Activated gamma-delta T cell treated with anti-CD3 and anti-CD28 coated beads, Interleukin-2, amount 50 U/mL, for 16 hours (primary cell): ENCODE data around the gene DHX8.

Experiments
- DNase-seq: peaks from one replicate; pipeline ENCODE4 v3.0.0-alpha.2; 2020; ENCODE audit warnings: low read depth

Gene DHX8

DNA sequence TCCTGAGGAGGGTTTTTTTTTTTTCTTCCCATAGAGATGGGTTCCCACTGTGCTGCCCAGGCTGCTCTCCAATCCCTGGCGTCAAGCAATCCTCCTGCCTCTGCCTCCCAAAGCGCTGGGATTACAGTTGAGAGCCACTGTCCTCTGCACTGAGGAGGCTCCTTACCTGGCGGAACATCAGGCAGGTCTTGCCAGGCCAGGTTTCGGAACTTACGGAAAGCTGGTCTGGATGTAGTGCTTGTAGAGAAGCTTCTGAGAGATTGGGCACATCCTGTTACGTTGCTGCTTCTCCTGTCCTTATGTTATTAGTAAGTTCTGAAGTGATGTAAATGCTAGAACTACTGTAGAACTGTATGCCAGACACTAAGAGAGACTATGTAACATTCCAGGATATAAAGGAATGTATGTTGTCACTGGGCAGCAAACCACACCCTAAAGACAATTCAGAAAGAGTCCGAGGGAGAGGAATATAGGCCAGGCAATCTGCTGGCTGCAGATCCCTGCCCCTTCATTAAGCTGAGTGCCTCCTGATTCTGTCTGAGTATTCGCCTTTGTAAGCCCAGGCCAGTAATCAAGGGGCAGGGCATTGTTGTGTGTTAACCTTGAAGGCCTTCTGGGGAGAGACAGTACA, 41.3 kb downstream of the DHX8 start:
- DNase-seq: no peak

DNA sequence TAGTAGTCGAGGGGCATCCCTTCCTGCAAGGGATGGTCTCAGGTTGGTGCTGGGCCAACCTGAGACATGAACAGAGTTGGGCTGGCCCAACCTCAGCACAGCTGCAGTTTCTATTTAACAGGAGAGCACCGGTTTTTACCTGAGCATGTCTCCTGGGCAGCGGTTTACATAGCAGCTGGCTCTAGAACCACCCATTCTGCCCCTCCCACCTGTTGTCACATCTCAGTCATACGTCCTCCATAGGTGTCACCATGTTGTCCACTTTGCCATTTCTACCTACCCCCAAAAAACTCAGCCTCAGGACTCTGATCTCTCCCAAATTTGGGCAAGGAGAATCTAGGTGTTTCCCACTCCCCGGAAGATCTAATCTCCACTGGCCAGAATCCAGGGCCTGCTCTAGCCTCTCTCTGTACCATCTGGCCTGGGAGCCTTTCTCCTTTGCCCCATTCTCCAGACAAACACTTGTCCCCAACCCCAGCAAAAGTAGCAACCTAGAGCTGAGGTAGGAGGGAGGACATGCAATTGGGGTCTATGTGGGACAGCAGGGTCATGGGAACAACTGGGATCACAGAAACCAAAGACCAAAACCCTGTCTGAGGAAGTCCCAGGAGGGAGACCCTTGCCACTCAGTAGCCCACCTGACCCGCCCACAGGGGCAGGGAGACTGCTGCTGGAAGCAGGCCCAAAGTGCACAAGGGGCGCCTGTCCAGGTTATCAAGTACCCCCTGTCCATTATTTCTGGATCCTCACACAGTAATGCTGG, 43.3 kb downstream of the DHX8 start:
- no peak for DNase-seq

DNA sequence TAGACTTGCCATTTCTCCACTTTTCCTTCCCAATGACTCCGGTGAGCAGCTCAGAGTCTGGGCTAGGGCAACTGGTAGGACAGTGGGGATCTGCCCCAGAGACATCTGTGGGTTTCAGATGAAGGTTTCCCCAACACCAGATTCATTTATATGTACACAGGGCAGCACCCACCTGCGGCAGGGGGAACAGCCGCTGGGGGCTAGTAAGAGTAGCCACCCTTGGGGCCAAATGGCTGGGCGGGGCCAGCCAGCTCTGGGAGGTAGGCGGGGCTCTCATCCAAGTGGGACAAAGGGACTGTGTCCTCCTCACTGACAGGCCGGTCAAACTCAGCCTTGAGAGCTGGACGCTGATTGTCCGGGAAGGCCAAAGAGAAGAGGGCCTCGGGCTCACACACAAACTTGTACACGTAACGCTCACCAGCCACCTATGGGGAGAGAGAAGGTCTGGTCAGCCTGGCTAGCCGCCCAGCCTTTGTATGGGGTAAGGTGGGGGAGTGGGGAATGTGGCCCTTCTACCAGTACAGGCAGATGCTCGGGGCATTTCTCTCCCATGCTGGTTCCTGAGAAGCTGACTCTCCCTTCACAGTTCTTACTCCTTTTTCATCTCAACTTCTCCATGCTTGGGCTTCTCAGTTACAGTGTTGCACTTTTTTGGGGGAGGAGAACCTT, 44.7 kb downstream of the DHX8 start:
- DNase-seq: no peak

DNA sequence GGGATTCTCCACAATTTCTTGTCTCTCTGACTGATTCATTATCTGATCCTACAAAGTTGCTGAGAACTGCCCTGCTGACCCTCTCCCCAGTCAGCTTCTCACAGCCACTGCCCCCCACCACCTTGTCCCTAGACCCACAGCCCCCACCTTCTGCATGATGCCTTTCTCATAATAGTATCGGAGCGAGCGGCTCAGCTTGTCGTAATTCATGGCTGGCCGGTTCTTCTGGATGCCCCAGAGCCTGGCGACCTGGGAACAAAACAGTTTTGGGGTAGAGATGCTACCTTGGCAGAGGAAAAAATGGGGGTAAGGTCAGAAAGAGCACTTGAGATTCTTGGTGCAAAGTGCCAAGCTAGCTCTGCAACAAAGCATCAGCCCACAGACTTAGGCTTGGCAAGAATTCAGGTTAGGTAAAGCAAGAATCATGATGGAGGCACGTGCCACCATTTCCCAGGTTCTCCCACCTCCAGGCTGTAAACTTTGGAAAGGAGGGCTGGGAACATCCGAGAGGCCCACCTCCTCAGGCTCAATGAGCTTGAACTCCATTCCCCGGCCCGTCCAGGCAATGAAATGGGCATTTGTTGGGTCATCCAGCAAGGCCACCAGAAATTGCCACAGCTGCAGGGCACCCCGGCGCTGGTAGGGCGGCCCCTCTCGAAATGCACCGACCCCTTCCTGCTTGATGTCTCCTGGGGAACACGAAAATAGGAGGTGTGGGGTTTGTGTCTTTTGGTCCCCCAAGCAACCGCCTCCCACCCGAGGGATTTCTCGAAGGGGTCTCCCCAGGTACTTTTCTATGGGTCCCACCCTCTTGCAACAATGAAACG, 45.4 kb downstream of the DHX8 start:
- no peak for DNase-seq

DNA sequence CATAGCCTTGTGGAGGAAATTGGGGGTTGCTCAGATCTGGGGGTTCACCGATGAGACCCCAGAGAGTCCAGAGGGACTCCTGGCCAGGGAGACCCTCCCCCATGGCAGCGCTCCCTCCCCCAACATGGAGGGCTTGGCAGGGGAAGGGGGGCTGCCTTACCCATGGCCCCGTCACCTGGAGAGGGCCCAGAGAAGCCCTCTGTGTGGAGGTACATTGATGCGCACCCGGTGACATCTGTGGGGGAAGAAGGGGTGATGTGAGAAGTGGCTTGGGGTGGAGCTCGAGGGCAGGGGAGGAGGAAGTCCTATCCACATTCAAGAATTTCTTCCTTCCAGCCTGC, 46.1 kb downstream of the DHX8 start:
- DNase-seq: no peak

DNA sequence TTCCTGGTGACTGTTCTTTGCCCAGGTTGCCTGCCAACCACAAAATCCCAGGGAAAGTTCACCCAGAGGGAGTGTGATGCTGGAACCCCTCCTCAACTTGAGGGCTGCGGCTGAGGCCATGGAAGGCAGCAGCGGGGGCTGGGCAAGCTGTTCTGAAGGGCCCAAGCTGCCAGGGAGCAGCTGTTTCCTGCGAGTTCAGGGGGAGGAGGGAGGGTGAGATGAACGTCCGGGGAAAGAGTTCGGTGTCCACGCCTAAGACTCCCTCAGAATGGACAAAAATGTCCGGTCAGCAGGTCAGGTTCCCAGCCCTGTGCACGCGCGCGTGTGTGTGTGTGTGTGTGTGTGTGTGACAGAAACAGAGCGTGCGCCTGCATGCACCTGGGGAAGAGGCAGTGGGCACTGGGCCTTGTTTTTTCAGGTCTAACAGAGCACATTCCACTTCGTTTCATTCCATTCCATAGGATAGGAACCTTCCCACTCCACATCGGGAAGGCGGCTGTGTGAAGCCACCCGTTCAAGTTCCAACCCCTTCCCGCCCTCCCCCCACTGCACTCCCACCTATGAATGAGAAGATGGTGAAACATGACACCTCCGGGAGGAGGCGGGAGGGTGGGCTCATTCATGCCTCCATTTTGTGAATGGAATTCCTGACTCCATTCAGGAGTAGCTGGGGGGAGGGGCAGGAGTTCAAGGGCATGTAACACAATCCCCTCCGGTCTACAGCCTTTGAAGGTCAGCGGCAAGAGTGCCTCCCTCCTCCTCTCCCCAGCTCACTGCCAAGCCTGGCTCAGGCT, 46.7 kb downstream of the DHX8 start:
- DNase-seq: no peak

DNA sequence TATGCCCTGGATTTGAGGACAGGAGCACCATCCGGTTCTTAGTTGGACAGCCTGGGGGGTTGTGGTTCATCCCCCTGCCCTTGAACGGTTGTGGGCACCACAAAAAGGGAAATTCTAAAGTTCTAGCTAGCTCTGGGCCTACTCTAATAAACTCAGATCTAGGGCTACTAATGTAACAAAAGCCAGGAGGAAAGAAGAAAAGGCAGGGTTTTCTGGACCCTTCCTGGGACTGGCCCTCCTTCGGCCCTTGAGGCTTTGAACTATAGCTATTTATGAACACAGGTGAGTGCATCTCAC, 47.3 kb downstream of the DHX8 start:
- DNase-seq: no peak

DNA sequence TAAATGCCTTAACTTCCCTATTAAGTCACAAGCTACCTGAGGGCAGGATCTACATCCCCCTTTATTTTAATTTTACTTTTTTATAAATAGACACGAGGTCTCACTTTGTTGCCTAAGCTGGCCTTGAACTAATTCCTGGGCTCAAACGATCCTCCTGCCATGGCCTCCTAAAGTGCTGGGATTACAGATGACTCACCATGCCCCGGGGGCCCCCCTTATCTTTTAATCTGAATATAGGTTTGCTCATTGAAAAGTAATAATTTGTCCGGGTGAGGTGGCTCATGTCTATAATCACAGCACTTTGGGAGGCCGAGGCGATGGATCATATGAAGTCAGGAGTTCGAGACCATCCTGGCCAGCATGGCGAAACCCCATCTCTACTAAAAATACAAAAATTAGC, 48.2 kb downstream of the DHX8 start:
- no peak for DNase-seq

DNA sequence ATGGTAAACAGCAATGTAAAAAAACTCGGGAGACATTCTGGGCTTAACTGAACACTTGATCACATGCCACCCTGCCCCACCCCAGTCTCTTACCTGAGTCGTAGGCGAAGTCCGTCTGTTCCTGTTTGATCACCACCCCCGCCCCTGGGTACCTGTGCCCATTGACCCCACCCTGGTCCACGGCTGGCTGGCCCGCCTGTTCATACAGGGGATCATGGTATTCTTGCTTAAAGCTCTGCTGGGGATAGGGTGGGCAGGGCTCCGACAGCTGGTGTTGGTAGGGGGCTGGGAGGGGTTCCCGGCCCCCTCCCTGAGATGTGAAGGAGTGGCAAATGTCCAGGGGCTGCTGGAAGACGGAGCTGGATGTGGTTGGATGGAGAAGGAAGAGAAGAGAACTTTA, 48.8 kb downstream of the DHX8 start:
- no peak for DNase-seq

DNA sequence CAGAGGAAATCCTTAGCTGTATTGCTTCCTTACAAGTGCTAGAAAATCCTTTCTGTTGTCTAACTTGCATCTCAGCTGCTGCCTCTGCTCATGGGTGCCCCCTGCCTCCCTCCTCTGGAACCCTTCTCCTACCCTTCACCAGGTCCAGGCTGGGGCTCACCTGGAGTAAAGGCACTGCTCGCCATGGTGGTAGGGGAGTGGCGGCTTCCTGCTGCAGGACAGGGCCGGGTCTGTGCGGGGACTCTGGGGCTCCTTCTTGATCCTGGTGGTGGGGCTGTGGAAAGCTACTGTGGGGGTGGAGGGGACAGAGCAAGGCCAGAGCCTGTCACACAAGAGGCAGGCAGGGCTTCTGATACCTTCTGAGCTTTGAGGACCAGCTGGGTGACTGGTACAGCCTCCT, 49.9 kb downstream of the DHX8 start:
- no peak for DNase-seq

DNA sequence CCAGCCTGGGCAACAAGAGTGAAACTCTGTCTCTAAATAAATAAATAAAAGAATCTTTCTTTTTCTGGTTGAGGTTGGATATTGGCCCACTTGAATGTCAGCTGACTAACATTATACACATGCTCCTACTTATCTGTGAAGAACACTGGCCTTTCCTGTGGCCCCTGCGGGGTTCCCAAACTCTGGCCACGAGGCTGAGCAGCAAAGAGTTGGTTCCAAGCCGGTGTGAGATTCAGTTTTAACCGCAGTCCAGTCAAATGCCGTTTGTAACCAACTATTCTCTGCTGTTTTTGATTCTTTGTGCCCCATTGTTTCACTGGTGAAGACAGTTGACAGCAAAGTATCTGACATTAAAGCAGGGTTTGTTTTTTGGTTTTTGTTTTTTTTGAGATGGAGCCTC, 51.1 kb downstream of the DHX8 start:
- no peak for DNase-seq

DNA sequence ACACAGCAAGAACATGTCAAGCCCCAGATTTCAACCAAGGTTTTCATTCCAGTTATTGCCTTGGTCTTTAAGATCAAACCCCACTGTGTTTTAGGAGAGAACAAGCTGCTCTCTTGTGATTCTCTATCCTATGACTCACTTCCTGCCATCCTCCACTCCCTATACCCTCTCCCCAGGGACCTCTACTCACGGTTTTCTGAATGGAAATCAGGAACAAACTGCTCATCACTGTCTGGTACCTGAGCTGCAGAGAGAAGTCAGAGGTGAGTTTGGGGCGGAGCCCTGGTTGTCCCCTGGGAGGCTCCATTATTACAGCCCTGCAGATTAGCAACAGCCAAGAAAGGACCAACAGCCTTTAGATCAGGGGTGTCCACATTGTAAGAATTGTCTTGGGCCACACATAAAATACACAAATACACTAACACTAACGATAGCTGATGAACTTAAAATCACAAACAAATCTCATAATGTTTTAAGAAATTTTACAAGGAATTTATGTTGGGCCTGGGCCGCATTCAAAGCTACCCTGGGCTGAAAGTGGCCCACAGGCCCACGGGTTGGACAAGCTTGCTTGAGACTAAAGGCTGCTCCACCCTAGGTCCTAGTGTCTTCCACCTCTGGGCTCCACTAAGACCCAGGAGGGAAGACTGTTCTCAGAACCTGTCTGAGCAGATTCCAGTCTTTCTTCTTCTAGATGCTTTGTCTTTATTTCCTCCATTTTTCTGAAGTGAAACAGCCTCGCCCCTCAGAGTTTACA, 52.6 kb downstream of the DHX8 start:
- DNase-seq: no peak

DNA sequence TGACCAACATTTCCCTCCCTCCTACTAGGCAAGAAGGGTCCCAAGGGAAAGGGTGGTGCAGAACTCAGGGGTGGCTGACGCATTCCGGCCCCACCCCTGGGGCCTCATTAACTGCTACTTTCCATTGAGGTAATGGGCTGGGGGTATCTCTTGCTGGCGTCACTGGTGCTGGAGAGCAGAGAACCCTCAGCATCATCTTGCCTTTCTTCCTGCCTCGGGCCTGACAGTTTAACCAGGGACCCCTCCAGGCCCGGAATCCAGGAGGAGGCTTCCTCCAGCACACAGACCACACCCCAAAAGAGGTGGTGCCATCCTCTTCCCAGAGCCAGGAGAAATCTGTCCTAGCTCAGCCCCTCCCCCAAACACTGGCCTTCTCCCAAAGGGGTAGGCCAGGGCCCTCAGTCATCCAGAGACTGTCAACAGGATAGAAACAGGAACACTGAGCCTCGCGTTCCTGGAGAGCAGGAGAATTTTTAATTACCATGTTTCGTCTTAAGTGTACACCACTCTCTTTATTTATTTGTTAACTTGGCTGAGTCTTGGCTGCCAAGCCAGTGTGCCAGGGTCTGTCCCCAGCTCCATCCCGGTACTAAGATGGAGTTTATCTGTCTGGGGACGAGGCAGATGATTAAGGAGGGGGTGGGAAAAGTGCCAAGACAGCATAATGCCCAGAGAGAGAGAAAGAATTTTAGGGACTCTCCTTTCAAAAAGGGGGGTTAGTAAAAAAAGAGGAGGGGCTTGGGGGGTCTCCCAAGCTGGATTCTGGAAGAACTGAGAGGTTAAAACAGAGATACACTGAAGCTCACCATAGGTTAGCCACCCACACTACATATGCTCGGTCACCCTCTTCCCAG, 57.3 kb downstream of the DHX8 start:
- DNase-seq: no peak

DNA sequence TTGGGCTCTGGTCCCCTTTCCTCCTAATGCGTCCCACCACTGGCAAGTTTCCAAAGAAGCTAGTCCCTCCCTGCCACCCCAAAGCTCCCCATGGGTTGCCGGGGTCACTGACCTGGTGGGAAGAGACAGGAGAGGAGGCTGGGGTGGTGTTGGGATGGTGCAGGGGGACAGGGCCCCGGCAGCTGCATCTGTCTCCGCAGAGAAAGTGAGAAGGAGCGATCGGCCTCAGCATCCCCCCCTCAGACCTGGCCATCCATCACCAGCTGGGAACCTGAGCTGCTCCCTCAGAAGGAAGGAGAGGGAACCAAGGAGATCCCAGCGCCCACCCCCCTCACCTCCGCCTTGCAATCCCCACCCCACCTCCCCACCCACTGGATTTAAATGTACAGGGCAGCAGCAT, 59.1 kb downstream of the DHX8 start:
- no peak for DNase-seq

DNA sequence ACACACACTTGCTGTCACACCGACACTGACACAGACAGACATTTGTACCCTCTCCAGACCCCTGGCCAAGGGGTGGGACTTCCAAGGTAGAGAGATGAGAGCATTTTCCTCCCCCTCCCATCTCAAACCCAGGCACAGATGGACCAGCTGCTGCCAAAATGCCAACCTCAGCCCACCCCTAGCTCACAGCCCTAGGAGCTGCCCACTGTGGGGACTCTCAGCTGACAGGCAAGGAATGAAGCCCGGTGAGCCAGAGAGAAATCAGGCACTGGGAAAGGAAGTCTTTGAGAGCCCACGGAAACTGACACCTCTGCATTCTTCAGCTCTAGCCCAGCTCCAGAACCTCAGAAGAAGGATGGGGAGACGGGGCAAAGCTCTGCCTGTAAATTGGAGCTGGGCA, 59.5 kb downstream of the DHX8 start:
- DNase-seq: no peak

DNA sequence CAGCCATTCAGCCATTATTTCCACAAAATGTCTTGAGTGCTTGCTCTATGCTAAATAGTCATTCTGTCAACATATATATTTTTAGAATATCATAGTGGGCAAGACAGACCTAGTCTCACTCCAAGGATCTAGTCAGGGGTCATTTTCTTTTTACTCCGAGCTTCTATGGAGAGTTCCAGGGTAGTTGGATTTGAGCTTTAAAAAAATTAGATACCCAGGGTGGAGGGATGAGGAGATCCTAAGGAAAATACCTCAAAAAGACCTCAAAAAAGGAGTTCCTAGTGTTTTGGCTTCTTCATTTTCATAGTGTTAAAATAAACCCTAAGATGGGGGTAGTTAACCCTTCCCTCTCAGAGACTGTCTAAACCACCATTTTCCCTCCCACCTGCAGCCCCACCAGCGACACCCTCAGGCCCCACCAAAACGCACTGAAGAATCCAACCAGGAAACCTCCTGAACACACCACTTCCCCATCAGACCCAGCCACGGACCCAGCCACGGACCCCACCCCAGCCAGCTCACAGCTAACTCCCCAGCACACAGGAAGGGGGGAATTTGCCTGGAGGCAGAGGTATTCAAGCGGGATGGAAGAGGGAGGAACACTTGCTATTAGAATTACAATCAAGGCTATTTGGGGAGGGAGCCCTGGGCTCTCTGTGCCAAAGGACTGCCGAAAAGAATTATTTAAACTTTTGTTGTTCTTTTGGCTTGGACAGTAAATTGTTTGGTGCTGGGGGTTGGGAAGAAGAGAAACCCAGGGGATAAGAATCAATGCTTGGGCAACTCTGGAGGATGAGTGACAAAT, 60.2 kb downstream of the DHX8 start:
- no peak for DNase-seq

DNA sequence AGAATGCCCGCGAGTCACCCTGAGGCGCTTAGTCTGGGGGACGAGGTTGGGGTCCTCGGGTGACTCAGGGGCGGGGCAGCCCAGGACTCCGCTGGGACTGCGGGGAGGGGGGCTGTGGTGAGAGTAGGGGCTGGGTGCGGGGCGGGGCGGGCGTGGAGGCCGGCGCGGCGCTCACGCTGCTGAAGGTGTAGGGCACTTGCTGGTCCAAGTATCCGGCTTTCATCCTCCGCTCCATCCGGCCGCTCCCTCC, 61.5 kb downstream of the DHX8 start:
- no peak for DNase-seq

DNA sequence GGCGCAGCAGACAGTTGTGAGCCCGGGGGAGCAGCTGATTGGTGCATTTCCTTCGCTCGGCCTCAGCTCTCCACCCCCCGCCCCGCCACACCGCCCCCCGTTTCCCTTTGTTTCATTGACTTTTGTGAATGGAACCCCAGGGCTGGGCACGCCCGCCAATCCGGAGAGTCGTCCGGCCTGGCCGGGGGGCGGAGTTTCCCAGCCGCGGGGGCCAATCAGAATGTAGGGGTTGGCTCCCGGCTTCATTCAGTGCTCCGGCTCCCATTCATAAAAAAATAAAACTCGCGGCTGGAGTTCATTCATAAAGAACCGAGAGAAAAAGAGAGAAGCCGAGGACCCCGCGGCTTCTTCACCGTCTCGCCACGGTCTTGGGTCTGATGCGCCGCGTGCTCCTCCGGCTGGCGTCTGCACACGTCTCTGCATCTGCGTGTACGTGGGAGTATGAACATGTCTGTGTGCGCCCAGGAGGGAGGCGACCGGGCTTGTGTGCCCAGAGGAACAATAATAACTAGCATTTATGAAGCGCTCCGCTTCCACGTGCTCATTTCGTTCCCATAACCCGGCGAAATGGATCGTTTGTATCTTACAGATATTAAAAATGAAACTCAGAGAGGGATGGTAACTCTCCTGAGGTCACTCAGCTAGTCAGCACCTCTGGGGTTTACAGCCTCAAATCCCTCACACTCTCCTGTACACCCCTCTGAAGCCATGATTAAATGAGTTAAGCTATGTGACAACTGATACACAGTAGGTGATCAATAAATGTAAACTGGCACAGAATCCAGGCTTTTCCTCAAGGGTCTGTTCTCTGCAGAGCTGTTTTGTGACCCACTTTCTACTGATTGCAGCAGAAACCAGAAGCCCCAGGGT, 62.8 kb downstream of the DHX8 start, which contains the start of gene ETV4:
ETV4 (minus strand) TSS at position 22 of the 870 bp plus-strand sequence. CDS start 723 bp downstream, outside the sequence.
- DNase-seq: peak; percentile 87

DNA sequence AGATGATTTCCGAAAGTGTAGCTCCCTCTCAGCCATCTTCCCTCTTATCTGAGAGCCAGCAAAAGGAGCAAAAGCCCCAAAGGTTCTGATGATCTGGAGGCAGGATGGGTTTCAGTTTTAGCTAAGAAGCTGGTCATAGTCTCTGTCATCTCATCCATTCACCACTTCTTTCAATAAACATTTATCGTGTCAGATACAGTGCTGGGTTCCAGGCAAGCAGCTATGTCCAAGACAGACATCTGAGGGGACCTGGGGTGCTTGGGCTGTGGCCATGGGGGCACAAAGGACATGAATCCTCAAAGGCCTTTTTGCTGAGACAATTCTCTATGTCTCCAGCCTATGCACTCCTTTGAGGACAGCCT, 63.4 kb downstream of the DHX8 start:
- no peak for DNase-seq
